Glomerular visceral epithelial cell (primary cell): ENCODE measurements around the gene ITIH2.

ENCODE experiments used
- DNase-seq: peaks from one replicate; pipeline ENCODE4 v3.0.0-alpha.2; 2016; ENCODE audit errors: extremely low spot score

The ITIH2 gene

GRCh38 chr10:7794251-7795026, 91.3 kb downstream of the ITIH2 start:
- DNase-seq = no peak

- DNase-seq = no peak
Measured at GRCh38 chr10:7795605-7796004, 92.5 kb downstream of the ITIH2 start.

- peak; percentile 77 for DNase-seq
Measured at GRCh38 chr10:7797582-7797981, 94.5 kb downstream of the ITIH2 start.
